ENCODE results near the gene CRIP2.

The CRIP2 gene

GRCh38 chr14:105444859-105445258 lies 29.8 kb upstream of the CRIP2 start:
- no peak for DNase-seq (ENCODE audit: low spot score)

GRCh38 chr14:105445290-105445689 lies 29.3 kb upstream of the CRIP2 start:
- no peak for DNase-seq (ENCODE audit: low spot score)

- no peak for DNase-seq (ENCODE audit: low spot score)
Observed at GRCh38 chr14:105445901-105446845, 28.4 kb upstream of the CRIP2 start.

GRCh38 chr14:105446971-105447370 lies 27.6 kb upstream of the CRIP2 start:
- DNase-seq (ENCODE audit: low spot score) = no peak

GRCh38 chr14:105447651-105448640 lies 26.7 kb upstream of the CRIP2 start:
- DNase-seq (ENCODE audit: low spot score) = no peak

- DNase-seq (ENCODE audit: low spot score) = no peak
Observed at GRCh38 chr14:105448706-105449111, 25.9 kb upstream of the CRIP2 start.

- no peak for DNase-seq (ENCODE audit: low spot score)
Observed at GRCh38 chr14:105449276-105450122, 25.1 kb upstream of the CRIP2 start.

GRCh38 chr14:105450123-105450505 lies 24.5 kb upstream of the CRIP2 start:
- DNase-seq (ENCODE audit: low spot score) = no peak

GRCh38 chr14:105450864-105451720 lies 23.5 kb upstream of the CRIP2 start:
- DNase-seq (ENCODE audit: low spot score) = no peak

- DNase-seq (ENCODE audit: low spot score) = no peak
Observed at GRCh38 chr14:105452963-105453362, 21.7 kb upstream of the CRIP2 start.

- DNase-seq (ENCODE audit: low spot score) = no peak
Observed at GRCh38 chr14:105453847-105454246, 20.8 kb upstream of the CRIP2 start.

GRCh38 chr14:105455086-105455640 lies 19.5 kb upstream of the CRIP2 start:
- no peak for DNase-seq (ENCODE audit: low spot score)

- no peak for DNase-seq (ENCODE audit: low spot score)
Observed at GRCh38 chr14:105455766-105456660, 18.6 kb upstream of the CRIP2 start.

GRCh38 chr14:105456736-105457617 lies 17.6 kb upstream of the CRIP2 start:
- no peak for DNase-seq (ENCODE audit: low spot score)

GRCh38 chr14:105458010-105458409 lies 16.6 kb upstream of the CRIP2 start:
- no peak for DNase-seq (ENCODE audit: low spot score)

GRCh38 chr14:105458571-105458970 lies 16.1 kb upstream of the CRIP2 start:
- DNase-seq (ENCODE audit: low spot score) = no peak

- no peak for DNase-seq (ENCODE audit: low spot score)
Observed at GRCh38 chr14:105460116-105460515, 14.5 kb upstream of the CRIP2 start.

- DNase-seq (ENCODE audit: low spot score) = no peak
Observed at GRCh38 chr14:105460616-105461015, 14.0 kb upstream of the CRIP2 start.
